ENCODE data around the gene EIF3B.
"Not testable (repeated sequence)": the region's sequence is repeated elsewhere in the genome, so short reads cannot be mapped to it uniquely, and the experiment has no call there.

EIF3B gene

GRCh38 chr7:2379161-2379560, 24.5 kb downstream of the EIF3B start:
- no peak for DNase-seq

GRCh38 chr7:2379821-2380450, 25.3 kb downstream of the EIF3B start:
- no peak for DNase-seq

- DNase-seq: no peak
Measured at GRCh38 chr7:2380461-2380860, 25.8 kb downstream of the EIF3B start.

GRCh38 chr7:2381227-2381626, 26.6 kb downstream of the EIF3B start:
- no peak for DNase-seq

- no peak for DNase-seq
Measured at GRCh38 chr7:2381881-2382509, 27.4 kb downstream of the EIF3B start.

- no peak for DNase-seq
Measured at GRCh38 chr7:2383543-2384274, 29.1 kb downstream of the EIF3B start.

GRCh38 chr7:2384354-2385243, 30.0 kb downstream of the EIF3B start:
- no peak for DNase-seq

GRCh38 chr7:2386122-2386521, 31.5 kb downstream of the EIF3B start:
- DNase-seq: not testable (repeated sequence)

- DNase-seq: peak; percentile 77
Measured at GRCh38 chr7:2386964-2387669, 32.5 kb downstream of the EIF3B start.

GRCh38 chr7:2387897-2388636, 33.4 kb downstream of the EIF3B start:
- DNase-seq: no peak

- DNase-seq: no peak
Measured at GRCh38 chr7:2388637-2388954, 34.0 kb downstream of the EIF3B start.

GRCh38 chr7:2390020-2390816, 35.6 kb downstream of the EIF3B start:
- not testable (repeated sequence) for DNase-seq

- no peak for DNase-seq
Measured at GRCh38 chr7:2393706-2394105, 39.1 kb downstream of the EIF3B start.

- no peak for DNase-seq
Measured at GRCh38 chr7:2394566-2395082, 40.0 kb downstream of the EIF3B start.

GRCh38 chr7:2398506-2398905, 43.9 kb downstream of the EIF3B start:
- DNase-seq: no peak

GRCh38 chr7:2399848-2400587, 45.4 kb downstream of the EIF3B start:
- DNase-seq: no peak

GRCh38 chr7:2402687-2403013, 48.0 kb downstream of the EIF3B start:
- DNase-seq: no peak

- DNase-seq: peak; percentile 85
Measured at GRCh38 chr7:2403014-2403717, 48.5 kb downstream of the EIF3B start, which contains the start of gene CHST12. CHST12 (plus strand) TSS chr7:2403611; CDS start chr7:2432640, 29,029 bp downstream.
